Hepatocyte (in vitro differentiated cells): ENCODE results near the gene MAD1L1. TPM values are rescaled to one million over a fixed set of nuclear protein-coding genes. Genes with fewer than 3 reads are reported as not detected.

Source experiments
- DNase-seq: peaks from one replicate; pipeline ENCODE4 v3.0.0-alpha.2; 2016; ENCODE audit warnings: low spot score
- H2AFZ ChIP-seq: fragments of 200-600 bp; sonication (generic); 2 replicates; pipeline ENCODE4 v1.6.0; 2016; ENCODE audit warnings: antibody characterized with exemption, mild to moderate bottlenecking
- H3K27ac ChIP-seq: fragments of 200-600 bp; sonication (generic); 2 replicates; pipeline ENCODE4 v1.5.1; 2016; ENCODE audit warnings: mild to moderate bottlenecking
- H3K27me3 ChIP-seq: fragments of 200-600 bp; sonication (generic); 2 replicates; pipeline ENCODE4 v1.6.1; 2016
- H3K36me3 ChIP-seq: fragments of 200-600 bp; sonication (generic); replicated peaks from 2 replicates; pipeline ENCODE4 v1.5.1; 2016; ENCODE audit warnings: low read depth; ENCODE audit not compliant: insufficient read depth
- H3K4me1 ChIP-seq: fragments of 200-600 bp; sonication (generic); 2 replicates; pipeline ENCODE4 v1.5.1; 2016; ENCODE audit warnings: mild to moderate bottlenecking, moderate library complexity; ENCODE audit not compliant: insufficient read depth
- H3K4me2 ChIP-seq: fragments of 200-600 bp; sonication (generic); 2 replicates; pipeline ENCODE4 v1.6.0; 2016
- H3K4me3 ChIP-seq: fragments of 200-600 bp; sonication (generic); 2 replicates; pipeline ENCODE4 v1.5.1; 2016; ENCODE audit warnings: mild to moderate bottlenecking
- H3K79me2 ChIP-seq: fragments of 200-600 bp; sonication (generic); 2 replicates; pipeline ENCODE4 v1.6.0; 2017; ENCODE audit warnings: mild to moderate bottlenecking
- H3K9me2 ChIP-seq: fragments of 200-600 bp; sonication (generic); replicated peaks from 2 replicates; pipeline ENCODE4 v1.6.0; 2017; ENCODE audit warnings: mild to moderate bottlenecking; ENCODE audit not compliant: insufficient read depth
- H3K9me3 ChIP-seq: fragments of 200-600 bp; sonication (generic); 2 replicates; pipeline ENCODE4 v1.5.1; 2016; ENCODE audit warnings: low read depth, mild to moderate bottlenecking
- H4K20me1 ChIP-seq: fragments of 200-600 bp; sonication (generic); 2 replicates; pipeline ENCODE4 v1.6.0; 2016; ENCODE audit warnings: mild to moderate bottlenecking; ENCODE audit not compliant: insufficient read depth, poor library complexity, severe bottlenecking
- EZH2 ChIP-seq: fragments of 200-600 bp; sonication (generic); IDR thresholded peaks from 2 replicates; pipeline ENCODE4 v1.6.1; 2016; ENCODE audit warnings: antibody characterized with exemption, mild to moderate bottlenecking, borderline replicate concordance
- EZH2phosphoT487 ChIP-seq: fragments of 200-600 bp; sonication (generic); IDR thresholded peaks from one replicate; pipeline ENCODE4 v1.6.1; 2018; ENCODE audit warnings: antibody characterized with exemption, mild to moderate bottlenecking, low read depth, moderate library complexity; ENCODE audit not compliant: unreplicated experiment, severe bottlenecking
- WGBS: methylation state at CpG from one replicate; pipeline ENCODE4 v1.1.6; 2016; ENCODE audit warnings: low lambda C conversion rate; ENCODE audit errors: missing lambda C conversion rate; 5-methylcytosine and 5-hydroxymethylcytosine counted together
- polyA plus RNA-seq: library from polyadenylated mRNA; unstranded; fragments of >200 nt; fragmentation: Nextera tagmentation; extraction: Ambion mirVana; gene quantifications from 2 replicates; pipeline ENCODE4 v1.2.1, GENCODE V29; 2016
- total RNA-seq: library from RNA; depleted of rRNA; stranded (reverse); fragments of >200 nt; gene quantifications from 2 replicates; pipeline ENCODE4 v1.2.3, GENCODE V29; 2014
- TF ChIP-seq, protein P1 (sequence below): fragments of 200-600 bp; sonication (generic); IDR thresholded peaks from 2 replicates; pipeline ENCODE4 v1.5.1; 2016; ENCODE audit warnings: antibody characterized with exemption, mild to moderate bottlenecking; ENCODE audit not compliant: poor library complexity

The MAD1L1 gene
- total and polyA plus RNA-seq, 2 experiments from 2014 or later = 30.7 to 31.0 TPM

DNA sequence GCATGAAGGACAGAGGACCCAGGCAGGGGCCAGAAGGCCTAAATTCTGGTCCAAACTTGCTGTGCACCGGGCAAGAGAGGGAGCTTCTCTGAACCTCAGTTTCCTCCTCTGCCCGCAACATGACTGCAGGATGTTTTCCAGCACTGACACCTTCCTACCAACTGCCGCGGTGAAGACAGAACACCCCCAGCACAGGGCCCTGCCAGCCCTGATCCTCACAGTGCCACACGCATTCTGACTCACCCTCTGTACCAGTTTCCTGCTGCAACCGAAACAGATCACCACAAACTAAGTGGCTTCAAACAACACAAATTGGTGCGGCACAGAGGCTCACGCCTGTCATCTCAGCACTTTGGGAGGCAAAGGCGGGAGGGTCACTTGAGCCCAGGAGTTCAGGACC is 18.1 kb downstream of the MAD1L1 start:
- no peak for DNase-seq
- Histone ChIP-seq H3K27ac (no peak overlapping the region), H4K20me1 (no peaks in the 10 kb centered on the region), H3K4me2 (no peak overlapping the region), H3K9me2 (no peaks in the 10 kb centered on the region), H3K9me3 (no peaks in the 10 kb centered on the region), H3K36me3 (no peaks in the 10 kb centered on the region), H3K27me3 (no peaks in the 10 kb centered on the region), H3K4me1 (no peaks in the 10 kb centered on the region), H2AFZ (no peak overlapping the region), H3K4me3 (no peak overlapping the region), H3K79me2 (no peaks in the 10 kb centered on the region)
- 97% methylated on average over 9 of the region's 9 CpGs for WGBS
- TF ChIP-seq EZH2 (no peak), EZH2phosphoT487 (no peak)
- TF ChIP-seq, protein P1, sequence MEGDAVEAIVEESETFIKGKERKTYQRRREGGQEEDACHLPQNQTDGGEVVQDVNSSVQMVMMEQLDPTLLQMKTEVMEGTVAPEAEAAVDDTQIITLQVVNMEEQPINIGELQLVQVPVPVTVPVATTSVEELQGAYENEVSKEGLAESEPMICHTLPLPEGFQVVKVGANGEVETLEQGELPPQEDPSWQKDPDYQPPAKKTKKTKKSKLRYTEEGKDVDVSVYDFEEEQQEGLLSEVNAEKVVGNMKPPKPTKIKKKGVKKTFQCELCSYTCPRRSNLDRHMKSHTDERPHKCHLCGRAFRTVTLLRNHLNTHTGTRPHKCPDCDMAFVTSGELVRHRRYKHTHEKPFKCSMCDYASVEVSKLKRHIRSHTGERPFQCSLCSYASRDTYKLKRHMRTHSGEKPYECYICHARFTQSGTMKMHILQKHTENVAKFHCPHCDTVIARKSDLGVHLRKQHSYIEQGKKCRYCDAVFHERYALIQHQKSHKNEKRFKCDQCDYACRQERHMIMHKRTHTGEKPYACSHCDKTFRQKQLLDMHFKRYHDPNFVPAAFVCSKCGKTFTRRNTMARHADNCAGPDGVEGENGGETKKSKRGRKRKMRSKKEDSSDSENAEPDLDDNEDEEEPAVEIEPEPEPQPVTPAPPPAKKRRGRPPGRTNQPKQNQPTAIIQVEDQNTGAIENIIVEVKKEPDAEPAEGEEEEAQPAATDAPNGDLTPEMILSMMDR = no peak

DNA sequence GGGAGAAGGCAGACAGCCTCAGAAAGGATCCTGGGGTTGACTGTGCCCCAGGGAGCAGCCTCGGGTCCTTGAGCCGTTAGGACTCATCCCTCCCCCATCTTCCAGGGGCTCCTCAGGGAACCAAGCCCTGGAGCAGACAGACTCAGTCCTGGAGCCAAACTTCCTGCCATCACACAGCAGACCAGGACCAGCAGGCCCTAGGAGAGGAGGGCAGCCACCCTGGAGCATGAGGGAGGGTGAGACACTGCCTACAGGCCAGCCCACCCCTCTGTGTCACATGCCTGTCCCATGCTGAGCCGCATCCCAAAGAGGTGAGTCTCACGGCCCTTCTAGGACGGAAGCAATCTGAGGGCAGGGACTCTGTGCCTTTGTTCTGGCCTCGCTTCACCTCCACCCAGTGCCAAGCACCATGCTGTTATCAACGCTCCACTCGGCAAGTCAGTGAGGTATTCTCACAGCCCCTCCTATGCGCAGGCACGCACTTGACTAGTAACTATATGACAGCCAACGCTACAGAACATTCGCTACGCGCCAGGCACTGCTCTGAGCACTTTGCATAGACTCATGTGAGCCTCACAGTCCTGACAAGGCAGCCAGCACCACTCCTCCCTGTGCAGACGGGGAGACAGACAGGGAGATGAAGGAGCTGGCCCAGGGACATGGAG is 19.1 kb downstream of the MAD1L1 start:
- WGBS = 93% methylated on average over 13 of the region's 15 CpGs
- H3K27ac ChIP-seq = no peak overlapping the region
- no peaks in the 10 kb centered on the region for H3K4me1 ChIP-seq
- no peaks in the 10 kb centered on the region for H3K79me2 ChIP-seq
- no peaks in the 10 kb centered on the region for H3K9me2 ChIP-seq
- no peaks in the 10 kb centered on the region for H3K27me3 ChIP-seq
- DNase-seq = no peak
- no peak overlapping the region for H3K4me2 ChIP-seq
- H3K9me3 ChIP-seq = no peaks in the 10 kb centered on the region
- no peaks in the 10 kb centered on the region for H4K20me1 ChIP-seq
- no peaks in the 10 kb centered on the region for H3K36me3 ChIP-seq
- TF ChIP-seq EZH2 = no peak
- TF ChIP-seq EZH2phosphoT487 = no peak
- TF ChIP-seq, protein P1 = no peak
- no peak overlapping the region for H3K4me3 ChIP-seq
- H2AFZ ChIP-seq = no peak overlapping the region

GRCh38 chr7:2212906-2213305 is 19.8 kb downstream of the MAD1L1 start:
- no peaks in the 10 kb centered on the region for H3K9me3 ChIP-seq
- H4K20me1 ChIP-seq = no peaks in the 10 kb centered on the region
- no peaks in the 10 kb centered on the region for H3K9me2 ChIP-seq
- H3K4me3 ChIP-seq = no peak overlapping the region
- no peak overlapping the region for H2AFZ ChIP-seq
- TF ChIP-seq EZH2phosphoT487 = no peak
- no peak for TF ChIP-seq EZH2
- TF ChIP-seq, protein P1 = no peak
- H3K4me2 ChIP-seq = no peak overlapping the region
- H3K4me1 ChIP-seq = no peaks in the 10 kb centered on the region
- WGBS = over 99% methylated on average over 10 of the region's 10 CpGs
- H3K27me3 ChIP-seq = no peaks in the 10 kb centered on the region
- no peaks in the 10 kb centered on the region for H3K79me2 ChIP-seq
- no peak overlapping the region for H3K27ac ChIP-seq
- no peaks in the 10 kb centered on the region for H3K36me3 ChIP-seq
- no peak for DNase-seq
